Bronchial epithelial cell (primary cell): ENCODE measurements around the gene DHDH. TPM values are rescaled to one million over a fixed set of nuclear protein-coding genes. Genes with fewer than 3 reads are reported as not detected.
"Not testable (repeated sequence)": the region's sequence is repeated elsewhere in the genome, so short reads cannot be mapped to it uniquely, and the experiment has no call there.

Experiments used
- DNase-seq: peaks from one replicate; pipeline ENCODE4 v3.0.0-alpha.2; 2010; ENCODE audit warnings: low read depth
- FAIRE-seq: peaks from 2 replicates; lab custom pipeline; 2011; peaks lifted over from hg19 to GRCh38; lab: Jason Lieb, UNC
- H3K27me3 ChIP-seq: 2 replicates; pipeline ENCODE4 v1.5.1; 2011; ENCODE audit warnings: low read length; ENCODE audit not compliant: control insufficient read depth, insufficient read depth
- H3K36me3 ChIP-seq: 2 replicates; pipeline ENCODE4 v1.5.1; 2011; ENCODE audit warnings: low read length; ENCODE audit not compliant: control insufficient read depth, insufficient read depth
- H3K4me3 ChIP-seq: 2 replicates; pipeline ENCODE4 v1.5.1; 2011; ENCODE audit warnings: mild to moderate bottlenecking, low read depth, low read length, control low read depth
- CTCF ChIP-seq: IDR thresholded peaks from 2 replicates; pipeline ENCODE4 v1.5.1; 2011; ENCODE audit warnings: mild to moderate bottlenecking, moderate library complexity, low read length, control low read depth, inconsistent platforms; ENCODE audit not compliant: insufficient read depth, severe bottlenecking
- total RNA-seq: library from RNA; depleted of rRNA; stranded (reverse); fragments of >200 nt; gene quantifications from 2 replicates; pipeline ENCODE4 v1.2.1, GENCODE V29; 2014

DHDH gene
- total RNA-seq, 1 donor from 2014 or later, result 10.8 TPM

GRCh38 chr19:48921721-48922500 lies 11.6 kb upstream of the DHDH start:
- FAIRE-seq, result no peak
- no peak overlapping the region for H3K4me3 ChIP-seq
- H3K36me3 ChIP-seq, result peaks cover 20% of the 10 kb centered on the region
- TF ChIP-seq CTCF, result no peak
- no peaks in the 10 kb centered on the region for H3K27me3 ChIP-seq
- DNase-seq, result no peak

DNA sequence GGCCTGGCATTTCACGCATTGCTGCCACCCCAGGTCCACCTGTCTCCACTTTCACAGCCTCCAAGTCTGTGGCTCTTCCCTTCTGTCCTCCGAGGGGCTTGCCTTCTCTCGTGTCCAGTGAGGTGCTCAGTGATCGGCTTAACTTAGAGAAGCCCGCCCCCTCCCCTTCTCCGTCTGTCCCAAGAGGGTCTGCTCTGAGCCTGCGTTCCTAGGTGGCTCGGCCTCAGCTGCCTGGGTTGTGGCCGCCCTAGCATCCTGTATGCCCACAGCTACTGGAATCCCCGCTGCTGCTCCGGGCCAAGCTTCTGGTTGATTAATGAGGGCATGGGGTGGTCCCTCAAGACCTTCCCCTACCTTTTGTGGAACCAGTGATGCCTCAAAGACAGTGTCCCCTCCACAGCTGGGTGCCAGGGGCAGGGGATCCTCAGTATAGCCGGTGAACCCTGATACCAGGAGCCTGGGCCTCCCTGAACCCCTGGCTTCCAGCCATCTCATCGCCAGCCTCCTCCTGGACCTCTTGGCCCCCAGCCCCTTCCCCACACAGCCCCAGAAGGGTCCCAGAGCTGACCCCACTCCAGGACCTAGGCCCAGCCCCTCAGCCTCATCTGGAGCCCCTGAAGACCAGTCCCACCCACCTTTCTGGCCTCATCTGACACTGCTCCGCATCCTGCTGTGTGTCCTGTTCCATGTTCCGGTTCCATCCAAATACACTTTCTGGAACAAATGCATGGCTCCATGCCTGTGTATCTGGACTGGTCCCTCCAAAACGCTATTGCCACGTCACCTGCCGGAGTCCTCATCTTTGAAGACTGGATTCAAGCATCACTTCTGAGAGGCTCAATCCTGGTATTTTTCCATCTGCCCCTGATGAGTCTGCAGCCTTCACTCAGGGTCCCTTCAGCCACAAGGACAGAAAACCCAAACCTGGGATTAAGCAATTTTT lies 10.7 kb upstream of the DHDH start:
- FAIRE-seq (no peak), DNase-seq (no peak)
- peaks cover 20% of the 10 kb centered on the region for H3K36me3 ChIP-seq
- no peak overlapping the region for H3K4me3 ChIP-seq
- no peak for TF ChIP-seq CTCF
- no peaks in the 10 kb centered on the region for H3K27me3 ChIP-seq

DNA sequence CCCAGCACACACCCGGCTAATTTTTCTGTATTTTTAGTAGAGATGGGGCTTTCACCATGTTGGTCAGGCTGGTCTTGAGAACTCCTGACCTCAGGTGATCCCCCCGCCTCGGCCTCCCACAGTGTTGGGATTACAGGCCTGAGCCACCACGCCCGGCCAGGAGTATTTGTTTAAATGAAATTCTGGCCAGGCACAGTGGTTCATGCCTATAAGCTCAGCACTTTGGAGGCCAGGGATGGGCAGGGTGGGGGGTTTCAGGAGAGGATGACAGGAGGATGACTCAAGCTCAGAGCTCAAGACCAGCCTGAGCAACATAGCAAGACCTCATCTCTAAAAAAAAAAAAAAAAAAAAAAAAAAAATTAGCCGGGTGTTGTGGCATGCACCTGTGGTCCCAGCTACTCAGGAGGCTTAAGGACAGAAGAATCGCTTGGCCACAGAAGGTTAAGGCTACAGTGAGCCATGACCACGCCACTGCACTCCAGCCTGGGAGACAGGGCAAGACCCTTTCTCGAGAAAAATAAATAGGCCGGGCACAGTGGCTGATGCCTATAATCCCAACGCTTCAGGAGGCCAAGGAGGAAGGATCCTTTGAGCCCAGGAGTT lies 8.2 kb upstream of the DHDH start:
- peak; percentile 92 for DNase-seq
- no peak for FAIRE-seq
- Histone ChIP-seq H3K4me3 (no peak overlapping the region), H3K27me3 (no peaks in the 10 kb centered on the region), H3K36me3 (peaks cover 9% of the 10 kb centered on the region)
- TF ChIP-seq CTCF, result no peak

- H3K4me3 ChIP-seq, H3K36me3 ChIP-seq, DNase-seq, FAIRE-seq, H3K27me3 ChIP-seq: not testable (repeated sequence)
These were observed 7.6 kb upstream of the DHDH start for GRCh38 chr19:48925890-48926289.

DNA sequence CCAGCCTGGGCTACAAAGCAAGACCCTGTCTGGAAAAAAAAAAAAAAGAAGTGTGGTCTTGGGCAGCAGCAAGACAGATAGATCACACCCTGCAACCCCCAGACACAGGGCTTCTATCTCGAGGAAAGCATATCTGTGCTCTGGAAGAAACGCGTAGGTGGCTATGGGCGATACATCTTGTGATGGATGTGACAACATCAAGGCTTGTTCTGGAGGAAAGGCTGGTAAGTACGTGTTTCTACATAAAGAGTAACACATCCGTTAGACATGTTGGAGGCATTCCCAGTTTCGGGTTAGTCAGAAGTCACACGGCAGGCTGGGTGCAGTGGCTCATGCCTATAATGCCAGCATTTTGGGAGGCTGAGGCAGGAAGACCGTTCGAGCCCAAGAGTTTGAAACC lies 6.6 kb upstream of the DHDH start:
- H3K36me3 ChIP-seq, result peaks cover 3% of the 10 kb centered on the region
- DNase-seq (peak; percentile 99), FAIRE-seq (peak; percentile 87)
- no peaks in the 10 kb centered on the region for H3K27me3 ChIP-seq
- TF ChIP-seq CTCF, result no peak
- H3K4me3 ChIP-seq, result no peak overlapping the region

DNA sequence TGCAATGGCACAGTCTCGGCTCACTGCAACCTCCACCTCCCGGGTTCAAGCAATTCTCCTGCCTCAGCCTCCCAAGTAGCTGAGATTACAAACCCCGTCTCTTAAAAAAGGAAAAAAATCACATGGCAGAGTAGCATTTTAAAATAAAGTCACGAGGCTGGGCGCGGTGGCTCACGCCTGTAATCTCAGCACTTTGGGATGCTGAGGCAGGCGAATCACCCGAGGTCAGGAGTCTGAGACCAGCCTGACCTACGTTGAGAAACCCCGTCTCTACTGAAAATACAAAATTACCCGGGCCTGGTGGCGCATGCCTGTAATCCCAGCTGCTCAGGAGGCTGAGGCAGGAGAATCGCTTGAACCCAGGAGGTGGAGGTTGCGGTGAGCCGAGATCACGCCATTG lies 5.8 kb upstream of the DHDH start:
- DNase-seq, H3K36me3 ChIP-seq, FAIRE-seq, H3K27me3 ChIP-seq, H3K4me3 ChIP-seq: not testable (repeated sequence)
